HCT116 (cell line): ENCODE measurements around the gene C17orf100. TPM values are rescaled to one million over a fixed set of nuclear protein-coding genes. Genes with fewer than 3 reads are reported as not detected.

ENCODE experiments used
- ATAC-seq: fragments of 200-7000 bp; cut with Tn5 transposase; 2 replicates; pipeline ENCODE4 v1.9.1; 2020; ENCODE audit warnings: mild to moderate bottlenecking, moderate library complexity
- BruUV-seq: library from RNA; stranded (reverse); fragments of 400-500 nt; replicated peaks from 2 replicates; lab custom pipeline; 2021; lab: Mats Ljungman, UMichigan
- CTCF ChIA-PET: fragments of 300-600 bp; sonication (Branson Sonifier 250); formaldehyde crosslinking; loops from one replicate; lab custom pipeline; 2021; ENCODE audit warnings: antibody characterized with exemption; lab: Charles Lee
- POLR2A ChIA-PET: fragments of 300-600, 350-600 bp; sonication (Branson Sonifier 250); formaldehyde crosslinking; loops from one replicate; lab custom pipeline; 2021; ENCODE audit warnings: antibody characterized with exemption; lab: Charles Lee
- RAD21 ChIA-PET, 2 experiments: fragments of 300-600 bp; sonication (Branson Sonifier 250); formaldehyde crosslinking; loops; one replicate each; lab custom pipeline; 2023; ENCODE audit warnings: low total read pairs in 2 of 2; ENCODE audit not compliant: uncharacterized antibody in 2 of 2, unreplicated experiment in 2 of 2, low non-redundant PET in 1 of 2; lab: Charles Lee
- DNase-seq: peaks from one replicate; pipeline ENCODE4 v3.0.0-alpha.2; 2010; ENCODE audit warnings: low read depth, low spot score
- H2AFZ ChIP-seq: fragments of 200-600 bp; shearing (Covaris generic), sonication (generic); 2 replicates; pipeline ENCODE4 v1.6.1; 2017; ENCODE audit warnings: low read depth, mixed run types, mixed read lengths, antibody characterized with exemption, low read length; ENCODE audit not compliant: poor library complexity, severe bottlenecking
- H3K27ac ChIP-seq: 2 replicates; pipeline ENCODE4 v1.5.1; 2012; ENCODE audit warnings: low read depth, low read length
- H3K27me3 ChIP-seq: fragments of 200-600 bp; sonication (generic); 2 replicates; pipeline ENCODE4 v1.6.1; 2016; ENCODE audit warnings: mixed run types, low read length, mixed read lengths; ENCODE audit not compliant: insufficient read depth
- H3K36me3 ChIP-seq, 2 experiments: fragments of 200-500 bp in 1 of 2; fragments of 200-600 bp in 1 of 2; sonication (Bioruptor generic) in 1 of 2; sonication (generic) in 1 of 2; 2 replicates each; pipeline versions ENCODE4 v1.5.1 to v1.6.1; 2014 to 2016; ENCODE audit warnings: low read length in 2 of 2, inconsistent platforms in 1 of 2, mixed read lengths in 1 of 2, mixed run types in 1 of 2; ENCODE audit not compliant: insufficient read depth in 2 of 2, control insufficient read depth in 1 of 2
- H3K4me1 ChIP-seq, 2 experiments: fragments of 200-600 bp in 1 of 2; sonication (generic) in 1 of 2; 2 replicates each; pipeline versions ENCODE4 v1.5.1 to v1.6.1; 2012 to 2017; ENCODE audit warnings: low read length in 2 of 2, inconsistent platforms in 1 of 2, mild to moderate bottlenecking in 1 of 2, mixed read lengths in 1 of 2, mixed run types in 1 of 2, moderate library complexity in 1 of 2; ENCODE audit not compliant: insufficient read depth in 2 of 2, control insufficient read depth in 1 of 2
- H3K4me2 ChIP-seq: fragments of 200-600 bp; sonication (generic); 2 replicates; pipeline ENCODE4 v1.6.1; 2017; ENCODE audit warnings: mixed run types, low read length, mixed read lengths
- H3K4me3 ChIP-seq, 2 experiments: fragments of 200-600 bp in 1 of 2; sonication (generic) in 1 of 2; replicated peaks in 1 of 2; 2 replicates each; pipeline ENCODE4 v1.5.1; 2011 to 2016; ENCODE audit warnings: low read length in 2 of 2, control low read depth in 1 of 2, low read depth in 1 of 2, mild to moderate bottlenecking in 1 of 2, mixed read lengths in 1 of 2, mixed run types in 1 of 2
- H3K79me2 ChIP-seq: fragments of 200-600 bp; sonication (generic); 2 replicates; pipeline ENCODE4 v1.6.1; 2017; ENCODE audit warnings: mild to moderate bottlenecking, mixed run types, low read length, moderate library complexity, mixed read lengths; ENCODE audit not compliant: insufficient read depth
- H3K9ac ChIP-seq: fragments of 200-600 bp; sonication (generic); 2 replicates; pipeline ENCODE4 v1.6.1; 2016; ENCODE audit warnings: low read length, mixed read lengths
- H3K9me2 ChIP-seq: fragments of 200-600 bp; sonication (generic), shearing (Covaris generic); 2 replicates; pipeline ENCODE4 v1.6.1; 2017; ENCODE audit warnings: mixed run types, mild to moderate bottlenecking, moderate library complexity; ENCODE audit not compliant: insufficient read depth
- H3K9me3 ChIP-seq, 2 experiments: fragments of 200-500 bp in 1 of 2; fragments of 200-600 bp in 1 of 2; sonication (Bioruptor generic) in 1 of 2; sonication (generic) in 1 of 2; 2 replicates each; pipeline ENCODE4 v1.6.1; 2014 to 2017; ENCODE audit warnings: low read length in 2 of 2, mixed read lengths in 2 of 2, inconsistent platforms in 1 of 2, low read depth in 1 of 2, mild to moderate bottlenecking in 1 of 2, mixed run types in 1 of 2, moderate library complexity in 1 of 2; ENCODE audit not compliant: control insufficient read depth in 1 of 2, insufficient read depth in 1 of 2
- H4K20me1 ChIP-seq: fragments of 200-600 bp; sonication (generic), shearing (Covaris generic); 2 replicates; pipeline ENCODE4 v1.6.1; 2017; ENCODE audit warnings: mixed run types, mild to moderate bottlenecking, moderate library complexity; ENCODE audit not compliant: insufficient read depth
- ATF3 ChIP-seq: IDR thresholded peaks from 2 replicates; pipeline ENCODE4 v1.6.1; 2012
- CTCF ChIP-seq, 3 experiments: fragments of 200-600 bp in 1 of 3; sonication (generic) in 1 of 3; IDR thresholded peaks in 2 of 3; conservative IDR thresholded peaks in 1 of 3; 2 replicates each; pipeline ENCODE4 v1.5.1; 2012 to 2017; ENCODE audit warnings: low read depth in 2 of 3, low read length in 2 of 3, antibody characterized with exemption in 1 of 3, borderline replicate concordance in 1 of 3, control low read depth in 1 of 3, mild to moderate bottlenecking in 1 of 3, mixed read lengths in 1 of 3, mixed run types in 1 of 3, moderate library complexity in 1 of 3; ENCODE audit not compliant: insufficient read depth in 1 of 3
- ELF1 ChIP-seq: IDR thresholded peaks from 2 replicates; pipeline ENCODE4 v1.6.1; 2012; ENCODE audit warnings: low read depth, borderline replicate concordance
- EZH2 ChIP-seq: fragments of 200-600 bp; sonication (generic); IDR thresholded peaks from 2 replicates; pipeline ENCODE4 v1.6.1; 2017; ENCODE audit warnings: antibody characterized with exemption, mixed run types
- POLR2A ChIP-seq: IDR thresholded peaks from 2 replicates; pipeline ENCODE4 v1.7.0; 2011; ENCODE audit warnings: borderline replicate concordance; ENCODE audit not compliant: insufficient read depth, insufficient read length; ENCODE audit errors: extremely low read depth
- POLR2AphosphoS5 ChIP-seq: IDR thresholded peaks from 2 replicates; pipeline ENCODE4 v1.6.1; 2011; ENCODE audit warnings: mild to moderate bottlenecking, low read depth, low read length, moderate library complexity
- RAD21 ChIP-seq: IDR thresholded peaks from 2 replicates; pipeline ENCODE4 v1.6.1; 2012; ENCODE audit warnings: low read depth, mild to moderate bottlenecking
- REST ChIP-seq: IDR thresholded peaks from 2 replicates; pipeline ENCODE4 v1.6.1; 2012; ENCODE audit warnings: low read depth
- SIN3A ChIP-seq: IDR thresholded peaks from 2 replicates; pipeline ENCODE4 v1.6.1; 2012; ENCODE audit warnings: low read depth
- SRF ChIP-seq: IDR thresholded peaks from 2 replicates; pipeline ENCODE4 v1.6.1; 2012; ENCODE audit warnings: low read depth
- ZBTB33 ChIP-seq: IDR thresholded peaks from 2 replicates; pipeline ENCODE4 v1.6.1; 2011; ENCODE audit warnings: mild to moderate bottlenecking, low read length, moderate library complexity; ENCODE audit not compliant: insufficient replicate concordance; ENCODE audit errors: extremely low read depth
- ZFX ChIP-seq: fragments of 450-650 bp; IDR thresholded peaks from 2 replicates; pipeline ENCODE4 v1.6.1; 2017
- ZNF274 ChIP-seq: fragments of 200-500 bp; sonication (Bioruptor generic); IDR thresholded peaks from 2 replicates; pipeline ENCODE4 v1.6.1; 2014; ENCODE audit warnings: mild to moderate bottlenecking, low read depth, low read length, inconsistent platforms
- intact Hi-C: fragments of 100-400 bp; cut with micrococcal nuclease; formaldehyde crosslinking; loops from 2 replicates; pipeline ENCODE4 v1.10.0; 2022
- total RNA-seq: library from RNA; stranded (reverse); gene quantifications from one replicate; pipeline ENCODE4 v1.2.1, GENCODE V29; 2021; ENCODE audit not compliant: unreplicated experiment

Gene C17orf100
- total RNA-seq, 1 experiment from 2014 or later: 0.76 TPM

- no peak overlapping the region for H3K27ac ChIP-seq
- H3K4me3 ChIP-seq: no peak overlapping the region
- no peaks in the 10 kb centered on the region for H4K20me1 ChIP-seq
- H3K9ac ChIP-seq: no peak overlapping the region
- no peaks in the 10 kb centered on the region for H3K27me3 ChIP-seq
- H3K4me1 ChIP-seq: no peaks in the 10 kb centered on the region
- ATAC-seq: no peak
- TF ChIP-seq ELF1 (no peak), EZH2 (no peak), POLR2A (no peak)
- TF ChIP-seq, all 23 proteins: peak for 0
- RAD21 ChIA-PET: no interaction called here
- no peak for DNase-seq
- POLR2A ChIA-PET: no interaction called here
- peaks cover 44 to 46% of the 10 kb centered on the region in 2 experiments for H3K36me3 ChIP-seq
- intact Hi-C loops: no loop called here
- peaks cover 20% of the 10 kb centered on the region; the same call in 1 of the 2 replicates for H3K79me2 ChIP-seq
- no peaks in the 10 kb centered on the region for H3K9me2 ChIP-seq
- H3K9me3 ChIP-seq: no peaks in the 10 kb centered on the region
- no TSS peak for BruUV-seq
- no peak overlapping the region for H3K4me2 ChIP-seq
- H2AFZ ChIP-seq: no peak overlapping the region
- CTCF ChIA-PET: no interaction called here
Measured at GRCh38 chr17:6623941-6624340, 27.6 kb upstream of the C17orf100 start.

GRCh38 chr17:6626616-6627015, 24.9 kb upstream of the C17orf100 start:
- H3K4me2 ChIP-seq: no peak overlapping the region
- H3K27ac ChIP-seq: no peak overlapping the region
- TF ChIP-seq CTCF (IDR thresholded peaks at IDR 0.05 in 2 of 3, conservative IDR thresholded peaks at IDR 0.05 in 1 of 3; ENCODE audit: borderline replicate concordance in 1 of 3, insufficient read depth in 1 of 3, low read depth in 2 of 3, low read length in 2 of 3) (no peak), ZNF274 (no peak), SRF (no peak), POLR2AphosphoS5 (no peak), REST (no peak), ZBTB33 (no peak), SIN3A (no peak), ZFX (no peak), ATF3 (no peak), RAD21 (no peak), POLR2A (no peak)

More at GRCh38 chr17:6626616-6627015, 24.9 kb upstream of the C17orf100 start:
- H3K9me2 ChIP-seq: no peaks in the 10 kb centered on the region
- H3K4me3 ChIP-seq: no peak overlapping the region
- H3K79me2 ChIP-seq: peaks cover 26% of the 10 kb centered on the region; the same call in 1 of the 2 replicates
- H3K36me3 ChIP-seq: peaks cover 34 to 41% of the 10 kb centered on the region in 2 experiments; a peak in 3 of 4 replicates
- intact Hi-C loops: no loop called here
- no TSS peak for BruUV-seq
- CTCF ChIA-PET: no interaction called here
- no peaks in the 10 kb centered on the region for H3K9me3 ChIP-seq
- no peaks in the 10 kb centered on the region for H4K20me1 ChIP-seq
- RAD21 ChIA-PET: no interaction called here
- ATAC-seq (no peak), DNase-seq (no peak)
- POLR2A ChIA-PET: no interaction called here
- H3K4me1 ChIP-seq: no peaks in the 10 kb centered on the region
- H2AFZ ChIP-seq: no peak overlapping the region
- H3K9ac ChIP-seq: no peak overlapping the region
- H3K27me3 ChIP-seq: no peaks in the 10 kb centered on the region
